A549 (cell line): ENCODE results near the gene DMAC2. TPM values are rescaled to one million over a fixed set of nuclear protein-coding genes. Genes with fewer than 3 reads are reported as not detected.

ENCODE experiments used
- ATAC-seq, 2 experiments: fragments of 200-7000 bp in 1 of 2; fragments of >200 bp in 1 of 2; cut with Nextera tagmentation in 1 of 2; cut with Tn5 transposase in 1 of 2; 3 replicates each; pipeline versions ENCODE4 v1.8.0 to v1.9.1; 2018 to 2020; ENCODE audit warnings: mild to moderate bottlenecking in 1 of 2, moderate library complexity in 1 of 2
- CTCF ChIA-PET: fragments of 300-600 bp; sonication (Branson Sonifier 250); formaldehyde crosslinking; extraction: SDS; loops from one replicate; lab custom pipeline; 2021; ENCODE audit warnings: antibody characterized with exemption, inconsistent platforms; lab: Yijun Ruan, JAX
- POLR2A ChIA-PET: fragments of 350-600 bp; formaldehyde crosslinking; extraction: SDS; loops from one replicate; lab custom pipeline; 2021; ENCODE audit warnings: antibody characterized with exemption, inconsistent platforms; lab: Yijun Ruan, JAX
- DNase-seq, 2 experiments: peaks; one replicate each; pipeline versions ENCODE4 v3.0.0 to v3.0.0-alpha.2; 2011 to 2016; ENCODE audit warnings: low read depth in 1 of 2, low spot score in 1 of 2
- FAIRE-seq: peaks from 2 replicates; lab custom pipeline; 2011; peaks lifted over from hg19 to GRCh38; lab: Jason Lieb, UNC
- H3K27ac ChIP-seq, 2 experiments: fragments of >200 bp; sonication (Bioruptor Twin); formaldehyde crosslinking; 3 replicates each; pipeline ENCODE4 v1.5.1; 2016 to 2017
- H3K4me1 ChIP-seq: fragments of >200 bp; sonication (Bioruptor Twin); formaldehyde crosslinking; 3 replicates; pipeline ENCODE4 v1.6.1; 2016
- H3K4me2 ChIP-seq: fragments of >200 bp; sonication (Bioruptor Twin); formaldehyde crosslinking; 3 replicates; pipeline ENCODE4 v1.6.1; 2016
- H3K4me3 ChIP-seq: fragments of >200 bp; sonication (Bioruptor Twin); formaldehyde crosslinking; 3 replicates; pipeline ENCODE4 v1.5.1; 2016
- H3K9me3 ChIP-seq: fragments of >200 bp; sonication (Bioruptor Twin); formaldehyde crosslinking; 3 replicates; pipeline ENCODE4 v1.6.1; 2016
- CHD4 ChIP-seq: fragments of 200-600 bp; sonication (generic); IDR thresholded peaks from 2 replicates; pipeline ENCODE4 v1.6.1; 2016; ENCODE audit warnings: antibody characterized with exemption, mild to moderate bottlenecking, borderline replicate concordance
- EHF ChIP-seq: fragments of 250-450 bp; sonication (Bioruptor Pico); IDR thresholded peaks from 2 replicates; pipeline ENCODE4 v1.5.0; 2020; ENCODE audit warnings: mild to moderate bottlenecking
- EHMT2 ChIP-seq: fragments of 200-600 bp; sonication (generic); IDR thresholded peaks from 2 replicates; pipeline ENCODE4 v1.6.1; 2016; ENCODE audit warnings: antibody characterized with exemption, low read depth, mild to moderate bottlenecking, moderate library complexity
- EP300 ChIP-seq, 2 experiments: fragments of >200 bp; sonication (Bioruptor Twin); formaldehyde crosslinking; IDR thresholded peaks; 2 replicates in 1 of 2; 3 replicates in 1 of 2; pipeline ENCODE4 v1.6.1; 2016 to 2017
- ESRRA ChIP-seq: fragments of 150-350 bp; IDR thresholded peaks from 2 replicates; pipeline ENCODE4 v1.6.1; 2014; ENCODE audit warnings: mild to moderate bottlenecking, low read length, borderline replicate concordance
- FOSB ChIP-seq: fragments of 250-450 bp; sonication (Bioruptor Pico); IDR thresholded peaks from 2 replicates; pipeline ENCODE4 v1.5.0; 2020; ENCODE audit warnings: mild to moderate bottlenecking, moderate library complexity
- FOSL2 ChIP-seq, 2 experiments: fragments of 450-650 bp in 1 of 2; fragments of >200 bp in 1 of 2; sonication (Bioruptor Twin) in 1 of 2; formaldehyde crosslinking; IDR thresholded peaks; 2 replicates each; pipeline versions ENCODE4 v1.5.0 to v1.6.1; 2016 to 2020; ENCODE audit warnings: mild to moderate bottlenecking in 1 of 2, moderate library complexity in 1 of 2
- MAZ ChIP-seq: fragments of 150-350 bp; IDR thresholded peaks from 2 replicates; pipeline ENCODE4 v1.6.1; 2014; ENCODE audit warnings: antibody characterized with exemption, low read depth, low read length, borderline replicate concordance
- MYC ChIP-seq: IDR thresholded peaks from 2 replicates; pipeline ENCODE4 v1.6.1; 2012; ENCODE audit warnings: mild to moderate bottlenecking, inconsistent platforms, low read length, improper control_type of control experiment, borderline replicate concordance
- NFE2L2 ChIP-seq: fragments of 150-350 bp; conservative IDR thresholded peaks from 2 replicates; pipeline ENCODE4 v1.6.1; 2014; ENCODE audit warnings: low read length
- NPAS2 ChIP-seq: fragments of 250-450 bp; sonication (Bioruptor Pico); IDR thresholded peaks from 2 replicates; pipeline ENCODE4 v1.8.0; 2022; ENCODE audit warnings: mild to moderate bottlenecking, moderate library complexity, borderline replicate concordance
- NR3C1 ChIP-seq: fragments of >200 bp; sonication (Bioruptor Twin); formaldehyde crosslinking; IDR thresholded peaks from 3 replicates; pipeline ENCODE4 v1.6.1; 2017
- PHF8 ChIP-seq: fragments of 200-600 bp; sonication (generic); IDR thresholded peaks from 2 replicates; pipeline ENCODE4 v1.6.1; 2016; ENCODE audit warnings: low read depth, mild to moderate bottlenecking, antibody characterized with exemption, moderate library complexity, borderline replicate concordance
- POLR2A ChIP-seq: IDR thresholded peaks from 2 replicates; pipeline ENCODE4 v1.6.1; 2012; ENCODE audit warnings: mild to moderate bottlenecking, low read length
- POLR2AphosphoS2 ChIP-seq: conservative IDR thresholded peaks from 2 replicates; pipeline ENCODE4 v1.6.1; 2012; ENCODE audit warnings: low read length, improper control_type of control experiment, inconsistent platforms
- RCOR1 ChIP-seq: fragments of 150-350 bp; IDR thresholded peaks from 2 replicates; pipeline ENCODE4 v1.6.1; 2014; ENCODE audit warnings: antibody characterized with exemption, low read length, low read depth
- REST ChIP-seq: fragments of 200-600 bp; sonication (generic); IDR thresholded peaks from 2 replicates; pipeline ENCODE4 v1.6.1; 2016; ENCODE audit warnings: antibody characterized with exemption, mild to moderate bottlenecking, moderate library complexity
- RFX5 ChIP-seq: fragments of 450-650 bp; IDR thresholded peaks from 2 replicates; pipeline ENCODE4 v1.7.1; 2014; ENCODE audit warnings: antibody characterized with exemption, mild to moderate bottlenecking, moderate library complexity
- RNF2 ChIP-seq: fragments of 200-600 bp; sonication (generic); IDR thresholded peaks from 2 replicates; pipeline ENCODE4 v1.6.1; 2016; ENCODE audit warnings: low read depth, mild to moderate bottlenecking, antibody characterized with exemption, moderate library complexity, borderline replicate concordance
- SMC3 ChIP-seq: fragments of >200 bp; sonication (Bioruptor Twin); formaldehyde crosslinking; IDR thresholded peaks from 3 replicates; pipeline ENCODE4 v1.6.1; 2018; ENCODE audit warnings: inconsistent platforms
- ZC3H11A ChIP-seq: fragments of 450-650 bp; IDR thresholded peaks from 2 replicates; pipeline ENCODE4 v1.6.1; 2014; ENCODE audit warnings: antibody characterized with exemption, mild to moderate bottlenecking
- ZFP36 ChIP-seq: fragments of 450-650 bp; IDR thresholded peaks from 2 replicates; pipeline ENCODE4 v1.6.1; 2014; ENCODE audit warnings: borderline replicate concordance; ENCODE audit not compliant: partially characterized antibody
- ZSCAN20 ChIP-seq: fragments of 250-450 bp; sonication (Bioruptor Pico); IDR thresholded peaks from 2 replicates; pipeline ENCODE4 v1.8.0; 2022; ENCODE audit warnings: mild to moderate bottlenecking, moderate library complexity
- WGBS: methylation state at CpG from one replicate; pipeline ENCODE4 v1.1.6; 2017; ENCODE audit errors: missing lambda C conversion rate; 5-methylcytosine and 5-hydroxymethylcytosine counted together
- polyA plus RNA-seq, 4 experiments: library from polyadenylated mRNA; depleted of rRNA in 3 of 4; stranded (reverse); fragments of >200 nt; fragmentation: RNase III in 1 of 4; extraction: RNeasy Plus Mini Kit Qiagen cat#74134 plus additional on column Dnase treatment in 1 of 4; gene quantifications; 2 replicates in 3 of 4; 3 replicates in 1 of 4; pipeline ENCODE4 v1.2.3, GENCODE V29; 2011 to 2017
- TF ChIP-seq, protein P1 (sequence below): fragments of 150-350 bp; IDR thresholded peaks from 2 replicates; pipeline ENCODE4 v1.6.1; 2014; ENCODE audit warnings: low read depth, mild to moderate bottlenecking, low read length

DMAC2 gene
- polyA plus RNA-seq, 2 of the 4 experiments (the other 2 are of a cell fraction): 132 to 155 TPM

GRCh38 chr19:41411100-41411967 lies 28.4 kb downstream of the DMAC2 start:
- FAIRE-seq: no peak
- 69% methylated on average over 9 of the region's 9 CpGs for WGBS
- H3K4me3 ChIP-seq: no peak overlapping the region

GRCh38 chr19:41410336-41411054 lies 29.2 kb downstream of the DMAC2 start:
- Histone ChIP-seq H3K9me3 (no peaks in the 10 kb centered on the region), H3K27ac (no peak overlapping the region), H3K4me1 (peaks cover 12% of the 10 kb centered on the region), H3K4me2 (no peak overlapping the region), H3K4me3 (no peak overlapping the region)
- TF ChIP-seq RCOR1: no peak
- TF ChIP-seq EHMT2: no peak
- no peak for TF ChIP-seq NR3C1
- TF ChIP-seq NPAS2: no peak
- no peak for TF ChIP-seq ZSCAN20 (CRISPR knock-in tag)
- TF ChIP-seq MYC: no peak
- no peak for TF ChIP-seq PHF8
- no peak for TF ChIP-seq MAZ
- no peak for TF ChIP-seq POLR2AphosphoS2
- no peak for TF ChIP-seq NFE2L2
- no peak for DNase-seq
- ChIA-PET CTCF (interaction anchor here (0.7 to 4.2 kb wide), 9 partner anchors 12 to 187 kb away, joined by 3 to 27 read pairs (median 4); partner anchors contain the start of gene TGFB1), POLR2A (interaction anchor here (0.6 to 2.9 kb wide), 3 partner anchors 29 to 54 kb away, joined by 3 to 20 read pairs (median 10); partner anchors contain the start of genes B9D2 and DMAC2)
- 89% methylated on average over 23 of the region's 23 CpGs for WGBS
- ATAC-seq: no peak
- no peak for FAIRE-seq

More at GRCh38 chr19:41411100-41411967, 28.4 kb downstream of the DMAC2 start:
- CTCF ChIA-PET: interaction anchor here (0.6 to 2.2 kb wide), 3 partner anchors 20 to 131 kb away, joined by 3 to 8 read pairs (median 7); partner anchors contain the start of gene DMAC2
- H3K9me3 ChIP-seq: no peaks in the 10 kb centered on the region
- no peak for DNase-seq
- peaks cover 12% of the 10 kb centered on the region for H3K4me1 ChIP-seq
- no peak overlapping the region for H3K4me2 ChIP-seq
- no peak for ATAC-seq
- H3K27ac ChIP-seq: no peak overlapping the region
- POLR2A ChIA-PET: no interaction called here
- TF ChIP-seq RFX5 (no peak), MYC (no peak), EHF (CRISPR knock-in tag) (no peak), EP300 (IDR thresholded peaks at IDR 0.05) (no peak), REST (no peak), NFE2L2 (no peak), FOSB (no peak), ESRRA (no peak), CHD4 (no peak), POLR2A (no peak), ZFP36 (no peak), SMC3 (no peak), FOSL2 (IDR thresholded peaks at IDR 0.05) (no peak), FOSL2 (CRISPR knock-in tag; IDR thresholded peaks at IDR 0.05) (no peak), ZC3H11A (no peak), RNF2 (no peak), EHMT2 (no peak)
- TF ChIP-seq, protein P1, sequence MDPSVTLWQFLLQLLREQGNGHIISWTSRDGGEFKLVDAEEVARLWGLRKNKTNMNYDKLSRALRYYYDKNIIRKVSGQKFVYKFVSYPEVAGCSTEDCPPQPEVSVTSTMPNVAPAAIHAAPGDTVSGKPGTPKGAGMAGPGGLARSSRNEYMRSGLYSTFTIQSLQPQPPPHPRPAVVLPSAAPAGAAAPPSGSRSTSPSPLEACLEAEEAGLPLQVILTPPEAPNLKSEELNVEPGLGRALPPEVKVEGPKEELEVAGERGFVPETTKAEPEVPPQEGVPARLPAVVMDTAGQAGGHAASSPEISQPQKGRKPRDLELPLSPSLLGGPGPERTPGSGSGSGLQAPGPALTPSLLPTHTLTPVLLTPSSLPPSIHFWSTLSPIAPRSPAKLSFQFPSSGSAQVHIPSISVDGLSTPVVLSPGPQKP: no peak
